MM.1S (cell line): ENCODE measurements around the gene IGF2BP3.

ENCODE experiments used
- DNase-seq: peaks from one replicate; pipeline ENCODE4 v3.0.0-alpha.2; 2015
- H2AFZ ChIP-seq: fragments of 300-600 bp; sonication (generic); 2 replicates; pipeline ENCODE4 v1.6.0; 2016; ENCODE audit warnings: antibody characterized with exemption, low read length
- H3F3A ChIP-seq: fragments of 300-600 bp; sonication (generic); 2 replicates; pipeline ENCODE4 v1.6.1; 2016; ENCODE audit warnings: mild to moderate bottlenecking, antibody characterized with exemption, low read length, moderate library complexity, mixed read lengths; ENCODE audit not compliant: insufficient read depth
- H3K27ac ChIP-seq: fragments of 300-600 bp; sonication (generic); 2 replicates; pipeline ENCODE4 v1.5.1; 2016; ENCODE audit warnings: mild to moderate bottlenecking, low read length
- H3K27me3 ChIP-seq: fragments of 300-600 bp; sonication (generic); replicated peaks from 2 replicates; pipeline ENCODE4 v1.6.0; 2016; ENCODE audit warnings: low read length; ENCODE audit not compliant: insufficient read depth
- H3K36me3 ChIP-seq: fragments of 300-600 bp; sonication (generic); replicated peaks from 2 replicates; pipeline ENCODE4 v1.6.1; 2016; ENCODE audit warnings: mild to moderate bottlenecking, low read length, mixed read lengths; ENCODE audit not compliant: insufficient read depth
- H3K4me1 ChIP-seq: fragments of 300-600 bp; sonication (generic); 2 replicates; pipeline ENCODE4 v1.6.1; 2016; ENCODE audit warnings: low read length, mixed read lengths
- H3K4me2 ChIP-seq: fragments of 300-600 bp; sonication (generic); 2 replicates; pipeline ENCODE4 v1.6.0; 2016; ENCODE audit warnings: low read depth, low read length
- H3K4me3 ChIP-seq: fragments of 300-600 bp; sonication (generic); 2 replicates; pipeline ENCODE4 v1.5.1; 2016; ENCODE audit warnings: low read length, mixed read lengths
- H3K79me2 ChIP-seq: fragments of 300-600 bp; sonication (generic); 2 replicates; pipeline ENCODE4 v1.6.1; 2016; ENCODE audit warnings: mixed run types, low read length, mixed read lengths
- H3K9ac ChIP-seq: fragments of 300-600 bp; sonication (generic); 2 replicates; pipeline ENCODE4 v1.6.1; 2016; ENCODE audit warnings: low read length, mixed read lengths
- H3K9me2 ChIP-seq: fragments of 300-600 bp; sonication (generic); replicated peaks from 2 replicates; pipeline ENCODE4 v1.6.1; 2016; ENCODE audit warnings: mild to moderate bottlenecking, low read length, mixed read lengths; ENCODE audit not compliant: insufficient read depth
- H3K9me3 ChIP-seq: fragments of 300-600 bp; sonication (generic); replicated peaks from 2 replicates; pipeline ENCODE4 v1.6.1; 2016; ENCODE audit warnings: mild to moderate bottlenecking, low read length, mixed read lengths; ENCODE audit not compliant: insufficient read depth
- H4K20me1 ChIP-seq: fragments of 300-600 bp; sonication (generic); 2 replicates; pipeline ENCODE4 v1.6.1; 2016; ENCODE audit warnings: mild to moderate bottlenecking, low read length, moderate library complexity, mixed read lengths; ENCODE audit not compliant: insufficient read depth
- CTCF ChIP-seq: fragments of 300-600 bp; sonication (generic); IDR thresholded peaks from 2 replicates; pipeline ENCODE4 v1.5.1; 2016; ENCODE audit warnings: antibody characterized with exemption, low read length, mixed read lengths
- EZH2 ChIP-seq: fragments of 300-600 bp; sonication (generic); optimal IDR thresholded peaks from 2 replicates; pipeline ENCODE3; 2017; ENCODE audit warnings: low read depth, mild to moderate bottlenecking, antibody characterized with exemption, low read length, mixed read lengths
- EZH2phosphoT487 ChIP-seq: fragments of 300-600 bp; sonication (generic); IDR thresholded peaks from 2 replicates; pipeline ENCODE4 v1.6.1; 2018; ENCODE audit warnings: antibody characterized with exemption, low read length

The IGF2BP3 gene

GRCh38 chr7:23276947-23277346 lies 193.3 kb downstream of the IGF2BP3 start:
- Histone ChIP-seq H3K4me2 (no peak overlapping the region), H3K9me2 (no peaks in the 10 kb centered on the region), H2AFZ (no peak overlapping the region), H3F3A (peaks cover 5% of the 10 kb centered on the region; the same call in 1 of the 2 replicates), H3K27ac (no peak overlapping the region), H3K27me3 (no peaks in the 10 kb centered on the region), H3K4me3 (no peak overlapping the region), H3K79me2 (peaks cover 12% of the 10 kb centered on the region), H3K4me1 (peaks cover 10% of the 10 kb centered on the region), H3K36me3 (no peaks in the 10 kb centered on the region), H4K20me1 (no peaks in the 10 kb centered on the region), H3K9me3 (no peaks in the 10 kb centered on the region), H3K9ac (no peak overlapping the region)
- DNase-seq = no peak
- TF ChIP-seq EZH2phosphoT487 = no peak
- no peak for TF ChIP-seq EZH2
- TF ChIP-seq CTCF = no peak

- TF ChIP-seq EZH2phosphoT487 (no peak), EZH2 (no peak), CTCF (peak; percentile 20; the same call in 1 of the 2 replicates)
- Histone ChIP-seq H3K9me3 (no peaks in the 10 kb centered on the region), H3K27ac (no peak overlapping the region), H3F3A (peaks cover 5% of the 10 kb centered on the region; the same call in 1 of the 2 replicates), H3K4me1 (peaks cover 10% of the 10 kb centered on the region), H3K9ac (no peak overlapping the region), H3K36me3 (no peaks in the 10 kb centered on the region), H3K4me2 (no peak overlapping the region), H3K4me3 (no peak overlapping the region), H4K20me1 (no peaks in the 10 kb centered on the region), H3K79me2 (peaks cover 12% of the 10 kb centered on the region), H3K9me2 (no peaks in the 10 kb centered on the region), H3K27me3 (no peaks in the 10 kb centered on the region), H2AFZ (no peak overlapping the region)
- DNase-seq = no peak
Measured at GRCh38 chr7:23276376-23276775, 193.9 kb downstream of the IGF2BP3 start.

- no peaks in the 10 kb centered on the region for H3K36me3 ChIP-seq
- peaks cover 10% of the 10 kb centered on the region for H3K4me1 ChIP-seq
Measured at GRCh38 chr7:23275912-23276311, 194.4 kb downstream of the IGF2BP3 start.

More at GRCh38 chr7:23275912-23276311, 194.4 kb downstream of the IGF2BP3 start:
- H4K20me1 ChIP-seq = no peaks in the 10 kb centered on the region
- H3K4me2 ChIP-seq = no peak overlapping the region
- TF ChIP-seq EZH2phosphoT487 = no peak
- no peak for TF ChIP-seq EZH2
- TF ChIP-seq CTCF = no peak
- no peak for DNase-seq
- no peak overlapping the region for H2AFZ ChIP-seq
- no peak overlapping the region for H3K9ac ChIP-seq
- no peak overlapping the region for H3K4me3 ChIP-seq
- no peaks in the 10 kb centered on the region for H3K9me2 ChIP-seq
- H3K27me3 ChIP-seq = no peaks in the 10 kb centered on the region
- no peaks in the 10 kb centered on the region for H3K9me3 ChIP-seq
- H3K79me2 ChIP-seq = peaks cover 12% of the 10 kb centered on the region
- no peak overlapping the region for H3K27ac ChIP-seq
- peaks cover 5% of the 10 kb centered on the region; the same call in 1 of the 2 replicates for H3F3A ChIP-seq
